Measurements from ENCODE around the gene PARD3B.

GRCh38 chr2:204533629-204534370 lies 11.5 kb upstream of the PARD3B start:
- TF ChIP-seq POLR2A (IDR thresholded peaks at IDR 0.05) (no peak), CTCF (IDR thresholded peaks at IDR 0.05) (peak in 1 of 4 experiments; percentile 12), POLR2AphosphoS5 (IDR thresholded peaks at IDR 0.05) (peak; percentile 76)

All from prostate gland (tissue), 2 donors.